Sciatic nerve (tissue), 2 donors: ENCODE results near the gene ZNF598. TPM values are rescaled to one million over a fixed set of nuclear protein-coding genes. Genes with fewer than 3 reads are reported as not detected.

Experiments used
- ATAC-seq: fragments of 200-7000 bp; cut with Tn5 transposase; one replicate; pipeline ENCODE4 v1.9.1; 2020; ENCODE audit warnings: mild to moderate bottlenecking, moderate library complexity
- DNase-seq: peaks from one replicate; pipeline ENCODE4 v3.0.0-alpha.2; 2020; ENCODE audit warnings: low spot score
- intact Hi-C: fragments of 100-400 bp; cut with DNase I; formaldehyde crosslinking; loops from one replicate; pipeline ENCODE4 v1.14.2; 2022
- total RNA-seq: library from RNA; stranded (reverse); fragmentation: NEBNext Ultra II Directional; extraction: Animal tissue kit (Norgen Biotek cat#: 25700); gene quantifications from one replicate; pipeline ENCODE4 v1.2.1, GENCODE V29; 2021
- donor health status: DM: no; HTN: no; CAD: no.
- donor health status: DM: no; HTN: no; CAD: no.

ZNF598 gene
- total RNA-seq: 34.5 TPM

GRCh38 chr16:2009791-2010510 lies at the start of gene ZNF598:
TSS of gene ZNF598 (minus strand) at chr16:2009821.
- intact Hi-C loops: loop anchor here (5.0 kb wide), 1 partner anchor 247 kb away; no protein-coding TSS in a partner anchor
- DNase-seq (peak; percentile 89), ATAC-seq (peak; percentile 95)

GRCh38 chr16:2058872-2059271 lies 49.3 kb upstream of the ZNF598 start:
- intact Hi-C loops: no loop called here
- no peak for ATAC-seq
- DNase-seq: no peak

- DNase-seq (no peak), ATAC-seq (no peak)
- intact Hi-C loops: no loop called here
These were observed 48.8 kb upstream of the ZNF598 start for GRCh38 chr16:2058420-2058819.

DNA sequence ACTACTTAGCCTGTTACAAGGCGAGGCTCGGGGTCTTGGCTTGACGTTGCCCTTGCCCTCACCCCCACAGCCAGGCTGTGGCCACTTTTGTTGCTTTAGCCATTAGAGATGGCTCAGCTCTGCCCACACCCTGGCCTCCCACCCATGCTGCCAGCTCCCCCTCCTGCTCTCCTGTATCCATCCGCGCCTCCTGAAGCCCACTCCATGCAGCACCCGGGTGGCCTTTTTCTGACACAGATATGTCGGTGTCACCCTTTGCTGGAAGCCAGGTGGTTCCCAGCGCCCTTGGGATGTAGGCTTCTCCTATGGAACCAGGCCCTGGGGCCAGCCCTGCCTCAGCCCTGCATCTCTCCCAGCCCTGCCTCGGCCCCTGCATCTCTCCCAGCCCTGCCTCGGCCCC lies 47.8 kb upstream of the ZNF598 start:
- DNase-seq: no peak
- ATAC-seq: no peak
- intact Hi-C loops: no loop called here

DNA sequence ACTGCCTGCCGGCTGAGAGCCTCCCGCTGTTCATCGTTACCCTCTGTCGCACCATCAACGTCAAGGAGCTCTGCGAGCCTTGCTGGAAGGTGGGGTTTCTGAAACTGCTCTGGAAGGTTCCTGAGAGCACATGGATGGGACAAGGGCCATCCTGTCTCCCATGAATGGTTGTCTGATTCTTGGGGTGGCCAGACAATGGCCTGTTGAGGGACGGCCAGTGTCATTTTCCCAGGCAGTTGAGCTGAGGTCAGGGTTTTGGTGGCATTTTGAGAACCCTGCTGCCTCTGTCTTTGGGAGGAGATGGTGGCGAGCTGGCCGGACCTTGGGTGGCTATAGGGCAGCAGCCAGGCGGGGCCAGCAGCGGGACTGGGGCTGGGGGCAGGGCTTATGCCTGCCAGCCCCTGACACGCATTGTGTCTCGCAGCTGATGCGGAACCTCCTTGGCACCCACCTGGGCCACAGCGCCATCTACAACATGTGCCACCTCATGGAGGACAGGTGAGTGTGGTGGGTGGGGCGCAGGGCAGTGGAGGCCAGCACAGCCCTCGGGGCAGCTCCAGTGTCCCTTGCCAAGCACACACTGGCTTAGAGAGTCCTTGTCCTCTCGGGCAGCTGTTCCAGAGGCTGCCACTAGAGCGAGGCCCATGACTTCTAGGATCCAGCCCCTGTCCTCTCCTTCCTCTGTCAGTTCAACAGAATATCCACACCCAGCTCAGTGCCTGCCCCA lies 47.2 kb upstream of the ZNF598 start:
- DNase-seq (no peak), ATAC-seq (peak; percentile 19)
- intact Hi-C loops: no loop called here

DNA sequence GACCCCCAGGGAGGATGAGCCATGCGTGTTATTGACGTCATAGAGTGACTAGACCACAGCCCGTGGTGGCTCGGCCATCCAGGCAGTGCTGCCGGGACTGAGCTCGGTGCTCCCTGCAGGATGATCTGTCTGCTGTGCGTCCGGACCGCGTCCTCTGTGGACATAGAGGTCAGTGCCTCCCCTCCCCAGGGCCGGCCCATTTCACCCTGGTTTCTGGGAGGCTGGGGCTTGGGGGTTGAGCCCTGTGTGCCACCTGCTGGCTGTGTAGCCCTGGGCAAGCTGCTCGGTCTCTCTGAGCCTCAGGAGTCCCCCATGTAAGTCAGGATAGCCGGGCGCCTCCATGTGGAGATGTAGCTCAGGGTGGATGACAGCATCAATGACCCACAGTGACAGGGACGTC lies 46.5 kb upstream of the ZNF598 start:
- DNase-seq (no peak), ATAC-seq (peak; percentile 51)
- intact Hi-C loops: no loop called here

DNA sequence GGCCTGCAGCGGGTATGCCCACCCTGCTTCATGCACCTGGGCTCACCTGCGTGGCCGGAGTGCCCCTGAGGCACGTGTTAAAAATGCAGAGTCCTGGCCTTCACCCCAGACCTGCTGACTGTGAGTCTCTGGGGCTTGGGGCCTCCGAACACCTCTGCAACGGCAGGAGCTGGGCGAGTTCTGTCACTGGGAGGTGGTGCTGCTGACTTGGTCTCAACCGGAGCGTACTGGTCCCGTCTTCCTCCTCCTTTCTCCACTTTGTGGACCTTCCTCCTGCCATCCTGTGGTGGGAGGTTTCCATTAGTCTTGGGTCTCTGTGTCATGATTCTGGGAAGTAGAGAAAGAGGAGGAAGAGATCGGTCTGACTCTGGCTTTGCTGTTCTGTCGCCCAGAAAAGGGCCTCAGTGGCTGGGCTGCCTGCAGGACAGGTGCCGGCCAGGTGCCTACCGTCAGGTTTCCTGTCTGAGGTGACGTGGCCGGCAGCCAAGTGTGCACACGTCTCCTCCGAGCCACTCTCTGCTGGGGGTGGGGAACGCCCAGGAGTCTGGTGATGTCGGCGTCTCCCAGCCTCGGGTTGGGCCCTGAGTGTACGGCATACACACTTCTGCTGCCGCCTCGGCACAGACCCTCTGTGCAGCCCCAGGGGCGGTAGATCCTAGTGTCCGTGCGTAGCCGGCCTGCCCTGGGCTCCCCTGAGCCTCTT lies 45.1 kb upstream of the ZNF598 start:
- no peak for DNase-seq
- intact Hi-C loops: no loop called here
- no peak for ATAC-seq

GRCh38 chr16:2053897-2054296 lies 44.3 kb upstream of the ZNF598 start:
- ATAC-seq: no peak
- intact Hi-C loops: no loop called here
- DNase-seq: no peak

GRCh38 chr16:2053211-2053610 lies 43.6 kb upstream of the ZNF598 start:
- intact Hi-C loops: no loop called here
- no peak for ATAC-seq
- no peak for DNase-seq

- peak; percentile 1 for ATAC-seq
- intact Hi-C loops: no loop called here
These were observed 38.5 kb upstream of the ZNF598 start for GRCh38 chr16:2048116-2048543.

GRCh38 chr16:2047330-2048115 lies 37.9 kb upstream of the ZNF598 start, which contains the start of the genes NTHL1 and TSC2:
TSS of gene NTHL1 (minus strand) at chr16:2047834. CDS start at chr16:2047823, 11 bp downstream.
TSS of gene TSC2 (plus strand) at chr16:2047985. CDS start at chr16:2048616, 631 bp downstream.
- DNase-seq (peak; percentile 98), ATAC-seq (peak; percentile 97)
- intact Hi-C loops: no loop called here

More at GRCh38 chr16:2048116-2048543, 38.5 kb upstream of the ZNF598 start:
- DNase-seq: no peak

DNA sequence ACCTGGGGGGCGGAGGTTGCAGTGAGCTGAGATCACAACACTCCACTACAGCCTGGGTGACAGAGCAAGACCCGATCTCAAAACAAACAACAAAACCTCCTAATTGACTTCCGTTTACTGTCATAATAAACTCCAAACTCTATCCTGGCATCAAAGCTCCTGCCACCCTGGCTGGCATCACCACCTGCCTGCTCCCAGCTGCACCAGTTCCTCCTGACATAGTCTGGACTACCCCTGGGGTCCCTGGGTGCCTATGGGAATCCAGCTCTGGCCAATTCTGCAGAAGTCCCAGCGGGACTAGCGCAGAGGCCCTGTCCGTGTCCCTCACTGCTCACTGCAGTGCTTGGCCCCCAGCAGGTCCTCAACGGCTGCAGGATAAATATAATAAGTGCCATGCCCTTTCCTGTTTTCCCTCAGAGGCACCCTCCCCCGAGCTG lies 37.3 kb upstream of the ZNF598 start:
- ATAC-seq (no peak), DNase-seq (no peak)
- intact Hi-C loops: no loop called here

- no peak for DNase-seq
- intact Hi-C loops: no loop called here
- no peak for ATAC-seq
These were observed 36.6 kb upstream of the ZNF598 start for GRCh38 chr16:2045965-2046892.

DNA sequence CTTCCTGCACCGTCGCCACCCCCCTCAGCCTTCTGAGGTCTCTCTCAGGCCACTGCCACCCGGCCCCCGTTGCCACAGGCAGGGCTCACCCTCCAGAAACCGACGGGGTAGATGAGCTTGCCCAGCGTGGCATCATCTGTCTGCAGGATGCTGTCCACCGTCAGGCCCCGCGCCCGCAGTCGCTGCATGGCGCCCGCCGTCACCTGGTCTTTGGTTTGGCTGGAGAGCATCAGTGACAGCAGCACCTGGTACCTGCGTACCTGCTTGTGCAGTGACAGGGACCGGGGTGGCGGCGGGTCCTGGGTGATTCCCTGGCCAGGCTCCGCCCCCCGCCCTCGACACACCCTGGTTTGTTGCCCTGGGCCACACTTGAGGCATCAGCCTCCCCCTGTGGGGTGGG lies 34.9 kb upstream of the ZNF598 start:
- intact Hi-C loops: no loop called here
- ATAC-seq (no peak), DNase-seq (no peak)

- ATAC-seq (no peak), DNase-seq (no peak)
- intact Hi-C loops: no loop called here
These were observed 34.2 kb upstream of the ZNF598 start for GRCh38 chr16:2043667-2044451.

DNA sequence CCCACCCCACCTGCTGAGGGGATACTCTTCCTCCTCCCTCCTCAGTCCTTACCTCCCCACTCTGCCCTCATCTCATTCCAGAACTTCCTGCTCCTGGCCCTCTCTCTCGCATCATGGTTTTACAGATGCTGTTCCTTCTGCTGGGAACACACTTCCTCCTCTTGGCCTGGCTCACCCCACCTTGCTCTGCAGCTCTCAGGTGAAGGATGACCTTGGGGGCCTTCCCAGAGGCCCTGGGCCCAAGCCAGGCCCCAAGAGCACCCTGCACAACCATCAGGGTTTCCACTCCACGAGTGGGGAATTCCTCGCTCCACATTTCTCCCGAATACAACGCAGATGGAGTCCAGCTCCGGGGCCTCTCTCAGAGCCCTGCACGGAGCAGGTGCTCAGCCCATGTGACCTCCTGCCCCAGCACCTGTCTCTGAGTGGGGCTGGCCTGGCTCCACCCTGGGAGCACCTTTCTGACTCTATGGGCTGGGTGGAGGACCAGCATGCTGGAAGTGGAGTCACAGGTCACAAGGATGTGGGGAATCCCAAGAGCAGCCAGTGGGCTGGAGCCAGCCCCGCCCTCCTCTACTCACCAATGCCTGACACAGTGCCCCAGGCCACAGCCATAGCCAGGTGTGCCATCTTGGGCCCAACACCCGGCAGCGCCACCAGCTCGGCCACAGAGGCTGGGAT lies 33.5 kb upstream of the ZNF598 start:
- intact Hi-C loops: no loop called here
- ATAC-seq (no peak), DNase-seq (no peak)
